Activated CD8-positive, alpha-beta memory T cell treated with anti-CD3 and anti-CD28 coated beads, Interleukin-2, amount 50 U/mL, for 48 hours (primary cell): ENCODE results near the gene MANBA.
"Not testable (repeated sequence)": the region's sequence is repeated elsewhere in the genome, so short reads cannot be mapped to it uniquely, and the experiment has no call there.

Source experiments
- DNase-seq: peaks from one replicate; pipeline ENCODE4 v3.0.0-alpha.2; 2020

The MANBA gene

GRCh38 chr4:102667001-102667400 lies 93.8 kb downstream of the MANBA start:
- no peak for DNase-seq

GRCh38 chr4:102665527-102665926 lies 95.2 kb downstream of the MANBA start:
- DNase-seq = no peak

- DNase-seq = no peak
Measured at GRCh38 chr4:102663073-102663472, 97.7 kb downstream of the MANBA start.

- no peak for DNase-seq
Measured at GRCh38 chr4:102657206-102657605, 103.6 kb downstream of the MANBA start.

GRCh38 chr4:102647117-102647516 lies 113.7 kb downstream of the MANBA start:
- no peak for DNase-seq

- no peak for DNase-seq
Measured at GRCh38 chr4:102642631-102643298, 118.0 kb downstream of the MANBA start.

GRCh38 chr4:102641793-102642192 lies 119.0 kb downstream of the MANBA start:
- DNase-seq = no peak

- no peak for DNase-seq
Measured at GRCh38 chr4:102640669-102641068, 120.1 kb downstream of the MANBA start.

GRCh38 chr4:102639598-102639997 lies 121.2 kb downstream of the MANBA start:
- DNase-seq = no peak

- no peak for DNase-seq
Measured at GRCh38 chr4:102638621-102639020, 122.1 kb downstream of the MANBA start.

- no peak for DNase-seq
Measured at GRCh38 chr4:102637391-102637790, 123.4 kb downstream of the MANBA start.

GRCh38 chr4:102633100-102633499 lies 127.7 kb downstream of the MANBA start:
- no peak for DNase-seq

GRCh38 chr4:102632241-102633065 lies 128.3 kb downstream of the MANBA start:
- no peak for DNase-seq

GRCh38 chr4:102631616-102632015 lies 129.2 kb downstream of the MANBA start:
- DNase-seq = no peak

GRCh38 chr4:102629673-102630072 lies 131.1 kb downstream of the MANBA start:
- DNase-seq = no peak

GRCh38 chr4:102627831-102628523 lies 132.8 kb downstream of the MANBA start:
- DNase-seq = no peak

GRCh38 chr4:102625232-102625930 lies 135.4 kb downstream of the MANBA start:
- DNase-seq = no peak

- DNase-seq = no peak
Measured at GRCh38 chr4:102624505-102624904, 136.3 kb downstream of the MANBA start.

GRCh38 chr4:102623622-102624021 lies 137.1 kb downstream of the MANBA start:
- DNase-seq = no peak

- DNase-seq = no peak
Measured at GRCh38 chr4:102620697-102621497, 139.9 kb downstream of the MANBA start.

- not testable (repeated sequence) for DNase-seq
Measured at GRCh38 chr4:102619776-102620631, 140.8 kb downstream of the MANBA start.
